HG03378 (cell line): ENCODE measurements around the gene HS6ST2.

Source experiments
- ATAC-seq: cut with Tn5 transposase; IDR thresholded peaks from one replicate; pipeline ENCODE4 v1.9.1; 2021; ENCODE audit warnings: mild to moderate bottlenecking, moderate library complexity; ENCODE audit not compliant: unreplicated experiment

The HS6ST2 gene

GRCh38 chrX:132853040-132853439, 105.4 kb downstream of the HS6ST2 start:
- no peak for ATAC-seq

DNA sequence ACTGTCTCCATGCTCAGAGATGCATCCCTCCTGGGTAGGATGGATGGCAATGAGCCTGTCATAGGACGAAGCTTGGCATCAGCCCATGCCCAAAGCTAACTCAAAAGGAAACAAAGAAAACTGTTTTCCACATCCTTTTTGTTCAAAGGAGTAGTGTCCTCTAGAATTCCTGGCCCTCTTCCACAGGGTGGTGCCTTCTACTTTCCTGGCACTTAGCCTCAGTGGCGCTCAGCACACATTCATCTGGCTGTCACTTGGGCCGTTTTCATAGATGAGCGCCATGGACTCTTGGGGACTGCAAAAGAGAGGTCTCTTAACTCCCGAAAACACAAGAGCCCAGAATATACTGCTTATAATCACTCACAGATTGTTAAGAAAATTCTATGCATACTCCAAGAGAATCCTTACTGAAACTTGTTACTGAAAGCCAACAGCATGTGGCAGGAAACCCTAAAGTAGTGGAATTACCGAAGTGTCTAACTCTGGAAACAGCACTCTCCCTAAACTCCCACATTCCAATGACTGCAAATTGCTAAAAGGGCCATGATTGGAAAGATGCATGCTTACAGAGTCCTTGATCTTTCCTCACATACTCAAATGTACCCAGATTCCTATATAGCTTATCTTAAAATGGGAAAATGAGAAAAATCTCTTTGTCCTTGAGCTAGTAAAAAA, 110.0 kb downstream of the HS6ST2 start:
- no peak for ATAC-seq

DNA sequence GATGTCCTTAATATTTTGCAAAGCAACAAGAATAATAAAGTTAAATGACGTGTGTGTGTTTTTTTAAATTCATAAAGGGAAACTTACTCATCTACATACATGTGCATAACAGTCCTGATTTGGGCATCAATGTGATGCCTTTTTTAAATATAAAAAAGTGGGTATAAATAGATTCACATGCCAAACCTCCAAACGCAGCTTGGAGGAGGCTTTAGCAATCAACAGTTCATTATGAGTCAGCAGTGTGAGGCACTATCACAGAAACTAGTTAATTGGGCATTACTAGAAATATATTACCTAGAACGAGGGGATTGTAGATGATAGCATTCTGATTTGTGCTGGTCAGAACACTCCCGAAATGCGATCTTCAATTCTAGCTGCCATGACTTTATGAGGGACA, 115.1 kb downstream of the HS6ST2 start:
- ATAC-seq: no peak

DNA sequence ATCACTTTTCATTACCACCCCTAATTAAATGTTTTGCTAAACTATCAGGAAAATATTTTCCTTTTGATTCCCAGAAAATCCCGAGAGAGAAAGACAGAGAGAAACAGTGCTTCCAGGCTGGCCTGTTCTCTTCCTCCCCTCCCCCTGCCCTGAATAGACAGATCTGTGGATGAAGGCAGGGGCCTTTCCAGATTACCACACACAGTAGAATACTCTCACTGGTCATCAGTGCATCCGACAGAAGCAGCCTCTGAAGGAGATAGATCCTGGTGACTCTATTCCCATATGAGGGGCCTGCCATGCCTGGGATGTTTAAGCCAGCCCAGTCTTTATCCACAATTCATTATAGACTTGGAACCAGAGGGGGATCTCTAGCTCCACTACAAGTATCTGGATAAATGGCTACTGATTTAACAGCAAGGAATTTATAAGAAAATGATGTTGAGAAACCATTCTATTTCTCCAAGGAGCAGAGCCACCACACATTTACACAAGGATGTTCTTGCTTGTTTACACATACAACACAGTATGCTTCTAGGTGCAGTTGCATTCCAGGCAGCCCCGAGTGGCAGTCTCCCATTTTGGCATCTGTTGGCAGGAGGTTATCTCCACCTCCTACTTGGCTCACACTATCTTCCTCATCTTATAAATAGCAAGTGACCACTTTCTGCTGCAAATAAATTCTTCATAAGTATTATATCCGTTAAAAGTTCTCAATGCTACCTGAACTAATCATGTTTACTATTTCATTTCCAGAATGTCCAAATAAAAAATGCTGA, 115.8 kb downstream of the HS6ST2 start:
- no peak for ATAC-seq

DNA sequence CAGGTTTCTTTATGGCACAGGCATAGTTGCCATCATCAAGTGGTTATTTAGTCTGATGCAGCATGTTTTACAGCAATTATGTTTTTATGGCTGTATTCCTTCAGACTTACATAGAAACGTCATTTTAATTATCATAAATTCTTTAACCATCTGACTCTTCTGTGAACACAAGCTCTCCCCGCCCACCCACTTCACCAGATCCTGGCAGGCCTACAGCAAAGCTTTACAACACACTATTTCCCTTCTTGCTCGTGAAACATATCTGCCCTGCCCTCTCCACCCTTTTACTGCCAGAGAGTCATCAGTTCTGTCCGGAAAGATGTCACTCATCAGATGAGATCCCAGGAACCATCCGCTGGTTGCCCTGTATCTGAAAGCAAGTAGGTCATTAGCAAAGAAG, 120.5 kb downstream of the HS6ST2 start:
- no peak for ATAC-seq

GRCh38 chrX:132837126-132837525, 121.3 kb downstream of the HS6ST2 start:
- ATAC-seq: no peak

DNA sequence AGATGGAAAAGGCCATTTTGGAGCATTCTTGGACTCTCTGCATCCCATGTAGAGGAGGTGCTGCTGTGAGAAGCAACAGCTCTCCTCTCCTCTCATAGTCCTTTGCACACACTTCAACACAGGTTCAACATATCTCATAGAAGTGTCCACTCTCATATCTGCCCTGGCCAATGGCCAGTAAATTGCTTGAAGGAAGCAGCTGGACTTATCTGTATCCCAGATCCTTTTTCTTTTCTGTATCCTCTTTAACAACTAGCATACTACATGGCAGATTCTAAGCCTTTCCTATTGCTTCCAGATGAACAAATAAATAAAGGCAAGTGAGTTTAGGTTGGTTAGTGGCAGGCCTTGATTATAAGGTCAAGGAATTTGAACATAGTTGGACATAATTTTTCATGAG, 122.0 kb downstream of the HS6ST2 start:
- ATAC-seq: no peak

DNA sequence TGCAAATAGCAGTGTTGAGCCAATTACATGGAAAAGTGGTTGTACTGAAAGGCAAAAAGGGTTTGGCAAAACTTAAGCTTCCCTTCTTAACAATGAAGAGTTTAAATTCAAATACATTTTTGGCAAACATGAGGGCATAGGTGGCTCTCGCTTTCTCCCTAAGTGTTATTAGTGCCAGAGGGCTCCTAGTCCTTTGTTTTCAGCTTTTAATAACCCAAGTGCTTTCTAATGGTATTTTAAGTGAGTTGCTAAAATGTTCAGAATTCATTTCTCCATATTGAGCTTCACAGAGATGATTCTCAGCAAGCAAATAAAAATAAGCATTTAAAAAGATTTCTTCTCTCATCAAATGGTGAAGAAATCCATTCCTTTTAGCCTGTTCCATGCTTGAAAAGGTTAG, 123.7 kb downstream of the HS6ST2 start:
- ATAC-seq: no peak

- no peak for ATAC-seq
Observed at GRCh38 chrX:132834109-132834508, 124.3 kb downstream of the HS6ST2 start.

DNA sequence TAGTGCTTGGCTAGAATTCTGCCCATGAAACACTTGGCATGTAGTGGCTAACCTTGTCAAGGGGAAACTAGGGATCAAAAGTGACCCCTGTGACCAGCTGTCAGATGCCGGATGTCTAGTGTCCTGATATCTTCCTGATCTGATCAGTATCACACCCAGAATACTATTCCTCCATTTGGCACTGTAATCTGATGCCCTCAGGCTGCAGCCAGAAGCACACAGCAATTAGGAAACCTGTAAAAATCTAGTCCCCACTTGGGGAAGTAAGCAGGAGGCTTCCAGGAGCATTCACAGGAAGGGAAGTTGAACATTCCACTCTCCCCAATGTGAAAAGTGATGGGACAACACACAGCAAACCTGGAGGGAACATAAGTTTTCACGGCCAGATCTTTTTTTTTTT, 125.1 kb downstream of the HS6ST2 start:
- no peak for ATAC-seq

- no peak for ATAC-seq
Observed at GRCh38 chrX:132831336-132831973, 127.0 kb downstream of the HS6ST2 start.

- no peak for ATAC-seq
Observed at GRCh38 chrX:132822634-132823012, 135.8 kb downstream of the HS6ST2 start.

GRCh38 chrX:132821974-132822633, 136.3 kb downstream of the HS6ST2 start:
- no peak for ATAC-seq

DNA sequence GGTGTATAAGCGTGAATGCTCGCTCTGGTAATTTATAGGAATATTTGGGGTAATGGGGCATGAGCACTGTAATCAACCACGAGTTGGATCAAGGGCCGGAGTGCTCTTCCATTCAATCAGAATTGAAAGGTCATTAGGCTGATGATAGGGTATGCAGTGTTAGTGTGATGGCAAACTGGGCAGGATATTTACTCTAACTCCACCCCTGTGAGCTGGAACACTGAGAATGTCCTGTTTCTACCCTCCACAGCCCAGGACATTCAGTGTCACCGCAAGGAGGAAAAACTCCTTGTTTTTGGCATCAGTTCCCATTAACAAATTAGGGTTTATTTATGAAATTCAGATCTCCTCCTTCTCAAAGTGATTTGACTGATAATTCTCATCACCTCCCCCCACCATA, 137.8 kb downstream of the HS6ST2 start:
- no peak for ATAC-seq

DNA sequence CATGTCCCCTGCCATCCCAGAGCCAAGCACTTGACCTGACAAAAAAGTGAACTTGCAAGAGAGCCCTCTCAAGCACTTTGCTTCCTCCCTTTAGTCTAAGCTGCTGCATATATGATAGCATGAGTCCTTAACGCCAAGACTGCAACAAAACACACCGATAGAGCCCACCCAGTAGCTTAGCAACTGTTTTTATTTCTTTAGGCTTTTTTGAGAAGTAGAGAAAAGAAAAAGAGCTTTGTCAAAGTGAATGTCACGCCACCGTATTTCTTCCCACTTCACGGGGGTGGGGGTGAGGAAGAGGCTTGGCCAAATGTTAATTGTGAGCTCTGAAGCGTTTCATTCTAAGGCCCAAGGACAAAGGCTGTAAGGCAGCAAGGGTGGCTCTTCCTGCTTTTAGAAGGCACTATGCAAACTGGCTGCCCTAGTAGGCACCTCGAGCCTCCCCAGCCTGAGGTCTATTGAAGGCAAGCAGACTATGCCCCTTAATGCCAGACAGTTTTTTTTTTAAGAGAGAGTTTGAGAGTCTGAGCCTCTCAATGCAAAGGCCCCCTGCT, 138.6 kb downstream of the HS6ST2 start:
- no peak for ATAC-seq

GRCh38 chrX:132818638-132819037, 139.8 kb downstream of the HS6ST2 start:
- ATAC-seq: no peak

GRCh38 chrX:132815643-132816042, 142.8 kb downstream of the HS6ST2 start:
- no peak for ATAC-seq

GRCh38 chrX:132810964-132811712, 147.3 kb downstream of the HS6ST2 start:
- ATAC-seq: no peak

DNA sequence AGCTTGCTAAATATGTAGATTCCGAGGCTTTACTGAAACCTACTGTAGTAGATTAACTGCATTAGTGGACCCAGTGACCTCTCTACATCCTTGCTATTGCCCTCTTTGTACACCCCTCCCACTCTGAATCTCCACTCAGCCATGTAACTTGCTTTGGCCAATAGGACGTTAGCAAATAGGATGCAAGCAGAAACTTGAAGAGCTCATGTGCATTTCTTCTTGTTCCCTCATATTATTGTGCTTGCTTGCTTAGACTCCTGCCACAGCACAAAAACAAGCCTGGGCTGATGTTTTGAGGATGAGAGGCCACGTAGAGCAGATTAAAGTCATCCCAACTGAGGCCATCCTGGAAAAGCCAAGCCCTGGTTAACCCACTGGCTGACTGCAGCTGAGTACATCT, 147.9 kb downstream of the HS6ST2 start:
- ATAC-seq: no peak

DNA sequence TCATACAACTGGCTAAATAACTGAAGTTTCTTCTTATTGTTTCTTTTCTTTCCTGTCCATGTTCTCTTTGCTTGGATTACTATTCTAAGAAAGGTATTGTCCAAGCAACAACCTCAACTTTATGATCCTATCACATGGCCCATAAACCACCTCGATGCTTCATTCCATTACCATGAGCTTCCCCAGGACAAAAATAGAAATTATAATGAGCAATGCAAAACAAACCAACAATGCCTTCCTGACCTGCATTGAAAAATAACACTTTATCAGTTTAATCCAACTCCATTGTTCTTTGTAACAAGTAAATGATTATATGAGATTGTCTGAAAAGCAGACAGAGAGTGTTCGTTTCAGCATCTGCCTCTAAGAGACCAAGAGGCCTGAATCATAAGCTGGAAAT, 148.8 kb downstream of the HS6ST2 start:
- no peak for ATAC-seq
